Mesenchymal stem cell (in vitro differentiated cells and primary cell): ENCODE data around the gene CLDN1.

Experiments used
- DNase-seq: peaks from one replicate; pipeline ENCODE4 v3.0.0-alpha.2; 2013
- H2AFZ ChIP-seq: one replicate; pipeline ENCODE4 v1.6.1; 2013; ENCODE audit warnings: low read depth, mild to moderate bottlenecking, control low read depth, inconsistent platforms, low read length, moderate library complexity
- H2AK5ac ChIP-seq: 2 replicates; pipeline ENCODE4 v1.6.1; 2013; ENCODE audit warnings: low read length, moderate library complexity, mild to moderate bottlenecking, inconsistent platforms; ENCODE audit not compliant: severe bottlenecking
- H2BK120ac ChIP-seq: one replicate; pipeline ENCODE4 v1.6.1; 2013; ENCODE audit warnings: low read depth, mild to moderate bottlenecking, inconsistent platforms, low read length, moderate library complexity
- H2BK12ac ChIP-seq, 2 experiments: one replicate each; pipeline ENCODE4 v1.6.1; 2013; ENCODE audit warnings: inconsistent platforms in 2 of 2, low read length in 2 of 2, mild to moderate bottlenecking in 2 of 2, moderate library complexity in 2 of 2, control low read depth in 1 of 2
- H2BK15ac ChIP-seq: one replicate; pipeline ENCODE4 v1.6.1; 2013; ENCODE audit warnings: mild to moderate bottlenecking, low read depth, inconsistent platforms; ENCODE audit not compliant: poor library complexity, severe bottlenecking
- H2BK5ac ChIP-seq: 2 replicates; pipeline ENCODE4 v1.6.1; 2013; ENCODE audit warnings: low read depth, mild to moderate bottlenecking, low read length, control low read depth, inconsistent platforms; ENCODE audit not compliant: poor library complexity, severe bottlenecking
- H3K14ac ChIP-seq, 2 experiments: one replicate each; pipeline ENCODE4 v1.6.1; 2013; ENCODE audit warnings: inconsistent platforms in 2 of 2, low read length in 2 of 2, control low read depth in 1 of 2, mild to moderate bottlenecking in 1 of 2, moderate library complexity in 1 of 2
- H3K18ac ChIP-seq, 2 experiments: one replicate each; pipeline ENCODE4 v1.6.1; 2013; ENCODE audit warnings: inconsistent platforms in 2 of 2, low read length in 2 of 2, control low read depth in 1 of 2, low read depth in 1 of 2, mild to moderate bottlenecking in 1 of 2
- H3K23ac ChIP-seq, 2 experiments: one replicate each; pipeline ENCODE4 v1.6.1; 2013; ENCODE audit warnings: inconsistent platforms in 2 of 2, low read length in 2 of 2, mild to moderate bottlenecking in 2 of 2, moderate library complexity in 2 of 2, control low read depth in 1 of 2
- H3K27ac ChIP-seq: 2 replicates; pipeline ENCODE4 v1.5.1; 2013; ENCODE audit warnings: mild to moderate bottlenecking, moderate library complexity, low read length, control low read depth, inconsistent platforms; ENCODE audit not compliant: poor library complexity, severe bottlenecking
- H3K27me3 ChIP-seq, 2 experiments: 2 replicates each; pipeline versions ENCODE4 v1.6.1 to v1.7.0; 2013; ENCODE audit warnings: low read length in 2 of 2, mild to moderate bottlenecking in 2 of 2, moderate library complexity in 2 of 2, control low read depth in 1 of 2, inconsistent platforms in 1 of 2; ENCODE audit not compliant: control insufficient read depth in 1 of 2, insufficient read depth in 1 of 2
- H3K36me3 ChIP-seq, 2 experiments: 2 replicates each; pipeline versions ENCODE4 v1.6.1 to v1.7.0; 2013; ENCODE audit warnings: low read length in 2 of 2, control low read depth in 1 of 2, inconsistent platforms in 1 of 2, low read depth in 1 of 2, mild to moderate bottlenecking in 1 of 2; ENCODE audit not compliant: insufficient read depth in 2 of 2, control insufficient read depth in 1 of 2
- H3K4ac ChIP-seq, 2 experiments: one replicate each; pipeline ENCODE4 v1.6.1; 2013; ENCODE audit warnings: inconsistent platforms in 2 of 2, low read length in 2 of 2, mild to moderate bottlenecking in 2 of 2, moderate library complexity in 2 of 2, control low read depth in 1 of 2, low read depth in 1 of 2
- H3K4me1 ChIP-seq: 2 replicates; pipeline ENCODE4 v1.6.1; 2013; ENCODE audit warnings: low read depth, low read length, control low read depth; ENCODE audit not compliant: control insufficient read depth, insufficient read depth
- H3K4me2 ChIP-seq: 2 replicates; pipeline ENCODE4 v1.6.1; 2013; ENCODE audit warnings: low read length, mild to moderate bottlenecking, inconsistent platforms; ENCODE audit not compliant: poor library complexity, severe bottlenecking
- H3K4me3 ChIP-seq, 2 experiments: 2 replicates each; pipeline versions ENCODE4 v1.5.1 to v1.7.0; 2013; ENCODE audit warnings: low read length in 2 of 2, mild to moderate bottlenecking in 2 of 2, control low read depth in 1 of 2, low read depth in 1 of 2; ENCODE audit not compliant: insufficient read depth in 1 of 2
- H3K79me1 ChIP-seq: replicated peaks from 2 replicates; pipeline ENCODE4 v1.6.1; 2013; ENCODE audit warnings: mild to moderate bottlenecking, control low read depth, low read length, inconsistent platforms; ENCODE audit not compliant: poor library complexity, severe bottlenecking
- H3K9ac ChIP-seq: 2 replicates; pipeline ENCODE4 v1.7.0; 2013; ENCODE audit warnings: mild to moderate bottlenecking, low read length, moderate library complexity
- H3K9me3 ChIP-seq: 2 replicates; pipeline ENCODE4 v1.7.0; 2013; ENCODE audit warnings: mild to moderate bottlenecking, low read length; ENCODE audit not compliant: control insufficient read depth
- H4K8ac ChIP-seq: one replicate; pipeline ENCODE4 v1.6.1; 2013; ENCODE audit warnings: inconsistent platforms, mild to moderate bottlenecking, low read length, moderate library complexity
- H4K91ac ChIP-seq: one replicate; pipeline ENCODE4 v1.6.1; 2013; ENCODE audit warnings: mild to moderate bottlenecking, low read length, inconsistent platforms
- WGBS: methylation state at CpG from one replicate; pipeline ENCODE4 v1.1.7; 2013; ENCODE audit warnings: mixed read lengths; 5-methylcytosine and 5-hydroxymethylcytosine counted together

Gene CLDN1

GRCh38 chr3:190352861-190353457 lies 30.7 kb upstream of the CLDN1 start:
- H3K18ac ChIP-seq: no peak overlapping the region
- H3K23ac ChIP-seq: no peak overlapping the region
- H3K27me3 ChIP-seq: no peaks in the 10 kb centered on the region
- H3K36me3 ChIP-seq: no peaks in the 10 kb centered on the region
- H2AK5ac ChIP-seq: no peak overlapping the region
- H3K9me3 ChIP-seq: peaks cover 6% of the 10 kb centered on the region
- no peak overlapping the region for H3K4me2 ChIP-seq
- H3K14ac ChIP-seq: no peak overlapping the region
- H2BK5ac ChIP-seq: no peak overlapping the region
- H2BK15ac ChIP-seq: no peak overlapping the region
- H3K4me3 ChIP-seq: no peak overlapping the region
- H2BK120ac ChIP-seq: no peak overlapping the region
- H4K91ac ChIP-seq: no peak overlapping the region
- no peak overlapping the region for H3K4ac ChIP-seq
- no peaks in the 10 kb centered on the region for H3K4me1 ChIP-seq
- no peak overlapping the region for H3K27ac ChIP-seq
- H2AFZ ChIP-seq: no peak overlapping the region
- no peak overlapping the region for H4K8ac ChIP-seq
- no peaks in the 10 kb centered on the region for H3K79me1 ChIP-seq
- no peak overlapping the region for H2BK12ac ChIP-seq
- no CpG with 5 or more reads among the region's 1 CpG for WGBS
- H3K9ac ChIP-seq: no peak overlapping the region
- no peak for DNase-seq

DNA sequence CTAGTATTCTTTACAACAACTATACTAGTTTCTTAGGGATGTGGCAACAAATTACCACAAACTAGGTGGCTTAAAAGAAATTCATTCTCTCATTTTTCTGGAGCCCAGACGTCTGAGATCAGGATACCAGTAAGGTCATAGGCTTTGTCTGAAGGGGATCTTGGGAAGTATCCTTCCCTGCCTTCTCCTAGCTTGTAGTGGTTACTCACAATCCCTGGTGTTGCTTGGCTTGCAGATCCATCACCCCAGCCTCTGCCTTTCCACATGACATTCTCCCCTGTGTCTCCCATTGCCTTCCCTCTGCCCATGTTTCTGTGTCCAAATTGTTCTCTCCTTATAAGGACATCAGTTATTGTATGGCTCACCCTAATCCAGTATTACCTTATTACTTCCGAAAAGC lies 24.3 kb upstream of the CLDN1 start:
- H3K9me3 ChIP-seq: no peaks in the 10 kb centered on the region
- peak overlapping the region; percentile 64 for H2BK120ac ChIP-seq
- peak overlapping the region; percentile 76 for H2AFZ ChIP-seq
- peak overlapping the region; percentile 95 for H3K27ac ChIP-seq
- peak overlapping the region; percentile 15 to 91 for H3K4ac ChIP-seq
- H4K91ac ChIP-seq: peak overlapping the region; percentile 34
- H3K23ac ChIP-seq: no peak overlapping the region
- H3K79me1 ChIP-seq: no peaks in the 10 kb centered on the region
- peak overlapping the region in 1 of 2 experiments; percentile 82 for H3K18ac ChIP-seq
- H3K4me2 ChIP-seq: no peak overlapping the region
- H2BK5ac ChIP-seq: peak overlapping the region; percentile 88
- H3K9ac ChIP-seq: peak overlapping the region; percentile 87
- peak overlapping the region; percentile 82 to 89 for H2BK12ac ChIP-seq
- WGBS: 72% methylated on average over 1 of the region's 2 CpGs
- H3K4me1 ChIP-seq: peaks cover 2% of the 10 kb centered on the region
- H3K36me3 ChIP-seq: no peaks in the 10 kb centered on the region
- H3K14ac ChIP-seq: peak overlapping the region in 1 of 2 experiments; percentile 41
- peak; percentile 38 for DNase-seq
- peak overlapping the region; percentile 45 for H4K8ac ChIP-seq
- no peaks in the 10 kb centered on the region for H3K27me3 ChIP-seq
- peak overlapping the region; percentile 99 for H2AK5ac ChIP-seq
- H3K4me3 ChIP-seq: no peak overlapping the region
- peak overlapping the region; percentile 82 for H2BK15ac ChIP-seq

- no peak overlapping the region for H2AFZ ChIP-seq
- no peak overlapping the region for H2BK5ac ChIP-seq
- peaks cover 2% of the 10 kb centered on the region for H3K4me1 ChIP-seq
- no peaks in the 10 kb centered on the region for H3K27me3 ChIP-seq
- 75% methylated on average over 4 of the region's 4 CpGs for WGBS
- H3K23ac ChIP-seq: no peak overlapping the region
- H4K8ac ChIP-seq: no peak overlapping the region
- H2BK120ac ChIP-seq: no peak overlapping the region
- H3K27ac ChIP-seq: peak overlapping the region; percentile 95
- H3K79me1 ChIP-seq: peaks cover 3% of the 10 kb centered on the region
- no peak overlapping the region for H2BK15ac ChIP-seq
- no peaks in the 10 kb centered on the region for H3K36me3 ChIP-seq
- H3K4ac ChIP-seq: peak overlapping the region in 1 of 2 experiments; percentile 67
- no peak overlapping the region for H3K18ac ChIP-seq
- peak overlapping the region; percentile 87 for H3K9ac ChIP-seq
- peak; percentile 41 for DNase-seq
- no peak overlapping the region for H2BK12ac ChIP-seq
- H2AK5ac ChIP-seq: no peak overlapping the region
- H3K4me2 ChIP-seq: no peak overlapping the region
- H3K9me3 ChIP-seq: no peaks in the 10 kb centered on the region
- H3K14ac ChIP-seq: no peak overlapping the region
- no peak overlapping the region for H3K4me3 ChIP-seq
- no peak overlapping the region for H4K91ac ChIP-seq
Observed at GRCh38 chr3:190345878-190346277, 23.6 kb upstream of the CLDN1 start.

- Histone ChIP-seq H3K14ac (no peak overlapping the region), H3K79me1 (peaks cover 3% of the 10 kb centered on the region), H3K36me3 (no peaks in the 10 kb centered on the region), H3K27ac (peak overlapping the region; percentile 95), H2BK12ac (peak overlapping the region in 1 of 2 experiments; percentile 80), H3K4ac (no peak overlapping the region), H4K8ac (no peak overlapping the region), H4K91ac (no peak overlapping the region), H2BK5ac (peak overlapping the region; percentile 80), H3K4me2 (peak overlapping the region; percentile 26), H3K9me3 (no peaks in the 10 kb centered on the region), H3K9ac (peak overlapping the region; percentile 87), H3K4me1 (peaks cover 2% of the 10 kb centered on the region), H2BK15ac (no peak overlapping the region), H3K18ac (no peak overlapping the region), H3K23ac (no peak overlapping the region), H2BK120ac (peak overlapping the region; percentile 54), H2AK5ac (no peak overlapping the region), H2AFZ (no peak overlapping the region), H3K27me3 (no peaks in the 10 kb centered on the region), H3K4me3 (no peak overlapping the region)
- WGBS: 0% methylated on average over 3 of the region's 4 CpGs
- DNase-seq: peak; percentile 96
Observed at GRCh38 chr3:190345027-190345821, 23.0 kb upstream of the CLDN1 start.
